Psoas muscle (tissue), 8 donors: ENCODE data around the gene PAX5. TPM values are rescaled to one million over a fixed set of nuclear protein-coding genes. Genes with fewer than 3 reads are reported as not detected.

Source experiments
- ATAC-seq, 4 donors: fragments of 200-7000 bp; cut with Tn5 transposase; one replicate each; pipeline ENCODE4 v1.9.1; 2020; ENCODE audit warnings: moderate library complexity in 3 of 4, mild to moderate bottlenecking in 2 of 4
- DNase-seq, 2 donors: peaks; one replicate each; pipeline ENCODE4 v3.0.0-alpha.2; 2020
- H3K27ac ChIP-seq: fragments of 200-600 bp; one replicate; pipeline ENCODE4 v1.8.0; 2022
- H3K27me3 ChIP-seq, 3 donors: fragments of 200-600 bp in 1 of 3; one replicate each; pipeline versions ENCODE4 v1.6.1 to v1.8.0; 2013 to 2022; ENCODE audit warnings: low read length in 2 of 3, mild to moderate bottlenecking in 2 of 3, moderate library complexity in 1 of 3; ENCODE audit not compliant: insufficient read depth in 3 of 3
- H3K36me3 ChIP-seq, 2 donors: fragments of 200-600 bp in 1 of 2; one replicate each; pipeline versions ENCODE4 v1.6.1 to v1.8.0; 2013 to 2022; ENCODE audit warnings: low read depth in 1 of 2, mild to moderate bottlenecking in 1 of 2, moderate library complexity in 1 of 2; ENCODE audit not compliant: insufficient read depth in 1 of 2
- H3K4me1 ChIP-seq: fragments of 200-600 bp; one replicate; pipeline ENCODE4 v1.8.0; 2022
- H3K4me3 ChIP-seq: fragments of 200-600 bp; one replicate; pipeline ENCODE4 v1.8.0; 2022; ENCODE audit warnings: mild to moderate bottlenecking
- H3K9me3 ChIP-seq: fragments of 200-600 bp; one replicate; pipeline ENCODE4 v1.8.0; 2022
- WGBS, 3 donors: extraction: QIAGEN DNeasy Blood & Tissue Kit; methylation state at CpG; one replicate each; pipeline versions ENCODE4 v1.1.6 to v1.1.7; 2013; 5-methylcytosine and 5-hydroxymethylcytosine counted together
- intact Hi-C, 2 donors: fragments of 100-400 bp; cut with DNase I; formaldehyde crosslinking; loops; one replicate each; pipeline versions ENCODE4 v1.11.0 to v1.14.2; 2022
- polyA plus RNA-seq, 3 donors: library from polyadenylated mRNA; stranded (reverse); fragments of 200-250 nt; gene quantifications; one replicate each; pipeline ENCODE4 v1.2.3, GENCODE V29; 2013
- total RNA-seq, 4 donors: library from RNA; stranded (reverse); fragmentation: NEBNext Ultra II Directional in 2 of 4; extraction: Animal tissue kit (Norgen Biotek cat#: 25700) in 2 of 4; gene quantifications; one replicate each; pipeline versions ENCODE4 v1.2.1 to v1.2.4, GENCODE V29; 2021 to 2023
- TF ChIP-seq, protein P1 (sequence below): fragments of 200-600 bp; IDR thresholded peaks from one replicate; pipeline ENCODE4 v1.8.0; 2022; ENCODE audit warnings: antibody characterized with exemption
- donor health status: healthy with polysubstance abuse.
- donor health status: DM: no; HTN: no; CAD: no; lungs with moderate emphysema.
- donor health status: Bipolar disorder and iron deficiency.
- donor health status: healthy.
- donor health status: DM: yes; HTN: yes; CAD: no.
- donor health status: DM: no; HTN: no; CAD: no.
- donor health status: DM: no; HTN: no; CAD: no.
- donor health status: DM: yes; HTN: yes; CAD: no.

PAX5 gene
- total and polyA plus RNA-seq, 7 donors: under 0.01 to 0.50 (median 0.06) TPM; not detected in 3

DNA sequence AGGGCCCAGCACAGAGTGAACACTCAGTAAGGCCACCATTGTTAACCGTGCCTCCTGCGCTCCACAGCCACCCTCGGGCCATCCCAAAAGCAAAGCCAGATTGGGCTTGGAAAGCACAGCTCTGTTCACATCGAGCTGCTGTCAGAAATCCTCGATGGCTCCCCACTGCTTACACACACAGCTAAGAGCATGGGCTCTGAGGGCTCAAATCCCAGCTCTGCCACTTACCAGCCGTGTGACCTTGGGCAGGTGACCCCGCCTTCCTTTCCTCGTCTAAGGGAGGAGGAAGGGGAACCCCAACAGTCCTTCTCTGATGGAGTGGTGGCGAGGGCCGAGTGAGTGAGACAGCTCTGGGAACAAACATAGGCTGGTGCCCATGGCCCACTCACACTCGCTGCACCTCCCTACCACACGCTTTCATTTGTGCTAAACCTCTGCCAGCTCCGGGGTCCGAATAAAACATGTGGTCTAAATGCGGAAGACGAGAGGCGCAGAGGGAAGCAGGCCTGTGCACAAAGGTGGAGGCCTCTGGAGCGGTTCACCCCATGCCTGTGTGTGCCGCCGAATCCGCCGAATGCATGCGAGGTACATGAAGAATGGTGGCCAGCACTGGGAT is 139.3 kb downstream of the PAX5 start:
- WGBS, 3 donors: 88 to 90% (median 90%) methylated on average over 22 to 23 of the region's 23 CpGs
- TF ChIP-seq, protein P1, sequence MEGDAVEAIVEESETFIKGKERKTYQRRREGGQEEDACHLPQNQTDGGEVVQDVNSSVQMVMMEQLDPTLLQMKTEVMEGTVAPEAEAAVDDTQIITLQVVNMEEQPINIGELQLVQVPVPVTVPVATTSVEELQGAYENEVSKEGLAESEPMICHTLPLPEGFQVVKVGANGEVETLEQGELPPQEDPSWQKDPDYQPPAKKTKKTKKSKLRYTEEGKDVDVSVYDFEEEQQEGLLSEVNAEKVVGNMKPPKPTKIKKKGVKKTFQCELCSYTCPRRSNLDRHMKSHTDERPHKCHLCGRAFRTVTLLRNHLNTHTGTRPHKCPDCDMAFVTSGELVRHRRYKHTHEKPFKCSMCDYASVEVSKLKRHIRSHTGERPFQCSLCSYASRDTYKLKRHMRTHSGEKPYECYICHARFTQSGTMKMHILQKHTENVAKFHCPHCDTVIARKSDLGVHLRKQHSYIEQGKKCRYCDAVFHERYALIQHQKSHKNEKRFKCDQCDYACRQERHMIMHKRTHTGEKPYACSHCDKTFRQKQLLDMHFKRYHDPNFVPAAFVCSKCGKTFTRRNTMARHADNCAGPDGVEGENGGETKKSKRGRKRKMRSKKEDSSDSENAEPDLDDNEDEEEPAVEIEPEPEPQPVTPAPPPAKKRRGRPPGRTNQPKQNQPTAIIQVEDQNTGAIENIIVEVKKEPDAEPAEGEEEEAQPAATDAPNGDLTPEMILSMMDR: no peak
- Histone ChIP-seq H3K4me1 (peaks cover 4% of the 10 kb centered on the region), H3K9me3 (no peaks in the 10 kb centered on the region), H3K27ac (no peak overlapping the region), H3K36me3 (no peaks in the 10 kb centered on the region), H3K27me3 (peaks cover 0 to 1% (median 0%) of the 10 kb centered on the region in 3 donors), H3K4me3 (no peak overlapping the region)
- DNase-seq (no peak), ATAC-seq (no peak)
- intact Hi-C loops: no loop called here

GRCh38 chr9:36893911-36894310 is 140.2 kb downstream of the PAX5 start:
- Histone ChIP-seq H3K27ac (no peak overlapping the region), H3K27me3 (no peaks in the 10 kb centered on the region), H3K9me3 (no peaks in the 10 kb centered on the region), H3K4me1 (peaks cover 4% of the 10 kb centered on the region), H3K36me3 (no peaks in the 10 kb centered on the region), H3K4me3 (peak overlapping the region; percentile 45)
- intact Hi-C loops: no loop called here
- WGBS, 3 donors: 26 to 35% (median 34%) methylated on average over 8 of the region's 8 CpGs
- ATAC-seq (peak in 3 of 4 donors; percentile 16 to 57 (median 25)), DNase-seq (no peak)
- TF ChIP-seq, protein P1: no peak

GRCh38 chr9:36893184-36893583 is 140.9 kb downstream of the PAX5 start:
- no peaks in the 10 kb centered on the region for H3K9me3 ChIP-seq
- H3K27me3 ChIP-seq: no peaks in the 10 kb centered on the region
- peaks cover 4% of the 10 kb centered on the region for H3K4me1 ChIP-seq
- 18 to 30% (median 25%) methylated on average over 8 of the region's 8 CpGs for WGBS, 3 donors
- peak; percentile 80 to 94 (median 88) for ATAC-seq
- H3K27ac ChIP-seq: peak overlapping the region; percentile 46
- peak; percentile 31 to 72 for DNase-seq
- TF ChIP-seq, protein P1: no peak
- H3K36me3 ChIP-seq: no peaks in the 10 kb centered on the region
- intact Hi-C loops: no loop called here
- H3K4me3 ChIP-seq: peak overlapping the region; percentile 45

GRCh38 chr9:36892279-36892678 is 141.8 kb downstream of the PAX5 start:
- Histone ChIP-seq H3K4me3 (no peak overlapping the region), H3K36me3 (no peaks in the 10 kb centered on the region), H3K27me3 (no peaks in the 10 kb centered on the region), H3K9me3 (no peaks in the 10 kb centered on the region), H3K4me1 (peaks cover 4% of the 10 kb centered on the region), H3K27ac (no peak overlapping the region)
- intact Hi-C loops: no loop called here
- TF ChIP-seq, protein P1: no peak
- DNase-seq (no peak), ATAC-seq (no peak)
- 84 to 89% (median 85%) methylated on average over 4 of the region's 4 CpGs for WGBS, 3 donors

DNA sequence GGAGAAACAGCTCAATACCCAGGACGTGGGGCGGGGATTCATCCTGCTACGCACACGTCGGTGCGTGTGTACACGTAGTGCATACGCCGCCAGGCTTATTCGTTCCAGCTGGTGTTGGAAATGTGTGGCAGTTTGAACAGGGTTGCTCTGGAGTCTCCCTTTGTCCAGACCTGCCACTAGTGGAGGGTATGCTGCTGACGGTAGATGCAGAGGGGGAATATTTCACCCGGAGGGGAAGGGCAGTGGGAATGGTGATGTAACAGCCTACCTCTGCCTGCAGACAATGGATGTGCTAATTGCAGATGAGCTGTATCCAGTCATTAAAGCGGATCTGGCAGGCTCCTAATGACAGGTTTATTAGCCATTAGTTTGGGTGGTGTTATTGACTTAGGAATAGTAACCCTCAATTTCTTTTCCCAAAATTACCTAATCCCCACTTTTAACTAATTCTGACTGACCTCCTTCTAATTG is 142.7 kb downstream of the PAX5 start:
- Histone ChIP-seq H3K27me3 (no peaks in the 10 kb centered on the region), H3K27ac (no peak overlapping the region), H3K4me1 (peaks cover 4% of the 10 kb centered on the region), H3K36me3 (no peaks in the 10 kb centered on the region), H3K9me3 (no peaks in the 10 kb centered on the region), H3K4me3 (no peak overlapping the region)
- ATAC-seq (no peak), DNase-seq (peak in 1 of 2 donors; percentile 28)
- intact Hi-C loops: no loop called here
- 67 to 71% (median 70%) methylated on average over 13 of the region's 13 CpGs for WGBS, 3 donors
- TF ChIP-seq, protein P1: no peak
